Esophagus (tissue), 2 donors: ENCODE results near the gene MSI2. TPM values are rescaled to one million over a fixed set of nuclear protein-coding genes. Genes with fewer than 3 reads are reported as not detected.

Experiments
- H3K27ac ChIP-seq, 2 donors: one replicate each; pipeline ENCODE4 v1.5.1; 2013; ENCODE audit warnings: low read depth in 2 of 2, mild to moderate bottlenecking in 2 of 2, inconsistent platforms in 1 of 2, low read length in 1 of 2, moderate library complexity in 1 of 2
- H3K27me3 ChIP-seq, 2 donors: one replicate each; pipeline ENCODE4 v1.6.1; 2013; ENCODE audit warnings: low read length in 2 of 2, control low read depth in 1 of 2, mild to moderate bottlenecking in 1 of 2; ENCODE audit not compliant: insufficient read depth in 2 of 2, control insufficient read depth in 1 of 2
- H3K36me3 ChIP-seq, 2 donors: one replicate each; pipeline ENCODE4 v1.6.1; 2013; ENCODE audit warnings: low read length in 1 of 2; ENCODE audit not compliant: control insufficient read depth in 2 of 2, insufficient read depth in 2 of 2
- H3K4me1 ChIP-seq, 2 donors: one replicate each; pipeline ENCODE4 v1.6.1; 2013; ENCODE audit warnings: low read length in 1 of 2; ENCODE audit not compliant: control insufficient read depth in 2 of 2, insufficient read depth in 2 of 2
- H3K4me3 ChIP-seq, 2 donors: one replicate each; pipeline ENCODE4 v1.5.1; 2013; ENCODE audit warnings: low read length in 2 of 2, mild to moderate bottlenecking in 2 of 2, low read depth in 1 of 2, moderate library complexity in 1 of 2
- H3K9me3 ChIP-seq, 2 donors: one replicate each; pipeline ENCODE4 v1.6.1; 2013; ENCODE audit warnings: mild to moderate bottlenecking in 2 of 2, low read depth in 1 of 2, low read length in 1 of 2, moderate library complexity in 1 of 2; ENCODE audit not compliant: control insufficient read depth in 2 of 2, insufficient read depth in 1 of 2
- whole genome bisulfite sequencing, 2 donors: extraction: QIAGEN DNeasy Blood & Tissue Kit; methylation state at CpG; one replicate each; pipeline ENCODE4 v1.1.7; 2013; 5-methylcytosine and 5-hydroxymethylcytosine counted together
- polyA plus RNA-seq, 2 donors: library from polyadenylated mRNA; stranded (reverse); fragments of 200-250 nt; gene quantifications; one replicate each; pipeline ENCODE4 v1.2.3, GENCODE V29; 2013
- donor health status: healthy with polysubstance abuse.
- donor health status: Bipolar disorder and iron deficiency.

Gene MSI2
- polyA plus RNA-seq, 2 donors: 7.8 to 8.2 TPM

DNA sequence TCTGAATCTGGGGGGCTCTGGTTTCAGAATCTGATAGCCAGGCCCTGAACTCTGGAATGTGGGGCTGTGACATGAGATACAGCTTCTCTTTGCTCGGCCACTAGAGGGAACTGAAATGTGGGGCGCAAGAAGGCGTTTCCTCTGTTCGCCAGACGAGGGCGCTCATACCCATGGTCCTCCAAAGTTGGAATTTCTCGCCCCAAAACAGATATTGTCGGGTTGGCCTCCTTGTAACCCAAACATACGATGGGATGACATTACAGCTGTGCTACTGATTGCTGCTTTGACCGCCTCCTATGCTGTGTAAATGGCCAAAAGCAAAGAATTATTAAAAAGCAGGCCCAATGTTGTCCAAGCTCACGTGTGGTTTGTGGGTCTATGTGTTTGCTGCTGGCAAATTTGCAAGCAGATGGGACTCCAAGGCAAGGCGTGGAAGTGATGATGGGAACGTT lies 13.1 kb upstream of the MSI2 start:
- 16 to 19% methylated on average over 13 of the region's 13 CpGs for WGBS, 2 donors
- no peaks in the 10 kb centered on the region for H3K9me3 ChIP-seq

DNA sequence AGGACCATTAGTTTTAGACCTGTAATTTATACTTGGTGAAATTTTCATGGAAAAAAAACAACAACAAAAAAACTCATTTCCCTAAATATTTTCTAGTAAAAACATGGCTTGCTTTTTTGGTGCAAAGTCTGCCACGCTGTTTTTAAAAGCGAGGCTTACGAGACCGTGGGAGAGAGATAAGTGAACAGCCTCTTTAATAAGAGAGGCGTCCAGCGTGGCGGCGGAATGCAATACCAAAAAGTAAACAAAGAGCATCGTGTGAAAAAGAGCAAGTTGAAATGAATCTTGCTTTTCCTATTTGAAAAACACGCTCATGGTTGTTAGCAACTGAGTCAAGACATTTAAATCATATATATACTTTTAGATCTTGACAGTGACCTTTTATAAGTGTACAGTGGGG lies 10.5 kb upstream of the MSI2 start:
- H3K36me3 ChIP-seq: no peaks in the 10 kb centered on the region
- H3K9me3 ChIP-seq: no peaks in the 10 kb centered on the region
- no peak overlapping the region for H3K27ac ChIP-seq
- 78 to 84% methylated on average over 10 of the region's 10 CpGs for WGBS, 2 donors
- no peaks in the 10 kb centered on the region for H3K27me3 ChIP-seq
- H3K4me3 ChIP-seq: no peak overlapping the region
- H3K4me1 ChIP-seq: no peaks in the 10 kb centered on the region

More for the DNA sequence above, 13.1 kb upstream of the MSI2 start:
- Histone ChIP-seq H3K27me3 (no peaks in the 10 kb centered on the region), H3K36me3 (no peaks in the 10 kb centered on the region), H3K27ac (no peak overlapping the region), H3K4me1 (no peaks in the 10 kb centered on the region), H3K4me3 (no peak overlapping the region)

- WGBS, 2 donors: 96 to 99% methylated on average over 3 of the region's 3 CpGs
- Histone ChIP-seq H3K27ac (no peak overlapping the region), H3K4me1 (no peaks in the 10 kb centered on the region), H3K36me3 (no peaks in the 10 kb centered on the region), H3K27me3 (no peaks in the 10 kb centered on the region), H3K4me3 (no peak overlapping the region), H3K9me3 (no peaks in the 10 kb centered on the region)
Measured at GRCh38 chr17:57246257-57246656, 10.1 kb upstream of the MSI2 start.

GRCh38 chr17:57247261-57247660 lies 9.1 kb upstream of the MSI2 start:
- Histone ChIP-seq H3K36me3 (no peaks in the 10 kb centered on the region), H3K27ac (no peak overlapping the region), H3K27me3 (no peaks in the 10 kb centered on the region), H3K4me1 (no peaks in the 10 kb centered on the region), H3K4me3 (no peak overlapping the region), H3K9me3 (no peaks in the 10 kb centered on the region)
- WGBS, 2 donors: 93 to 94% methylated on average over 6 of the region's 6 CpGs

GRCh38 chr17:57247913-57248312 lies 8.4 kb upstream of the MSI2 start:
- H3K4me3 ChIP-seq: no peak overlapping the region
- 66 to 72% methylated on average over 2 of the region's 2 CpGs for WGBS, 2 donors

DNA sequence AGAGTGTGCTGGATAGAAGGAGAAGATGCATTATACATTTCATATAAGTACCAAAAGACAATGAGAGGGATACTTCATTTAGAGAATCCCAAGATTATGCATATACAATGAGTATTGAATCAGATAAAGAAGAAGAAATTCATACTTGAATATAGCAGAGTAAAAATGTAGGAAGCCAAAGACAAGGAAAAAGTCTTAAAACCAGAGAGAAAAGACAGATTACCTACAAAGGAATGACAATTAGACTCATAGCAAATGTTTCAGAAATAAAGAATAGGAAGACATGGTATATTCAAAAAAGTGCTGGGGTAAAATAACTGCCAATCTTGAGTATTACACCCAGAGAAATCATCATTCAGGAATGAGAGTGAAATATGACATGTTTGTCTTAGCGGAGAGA lies 6.8 kb upstream of the MSI2 start:
- Histone ChIP-seq H3K27me3 (no peaks in the 10 kb centered on the region), H3K36me3 (no peaks in the 10 kb centered on the region), H3K4me1 (no peaks in the 10 kb centered on the region), H3K9me3 (no peaks in the 10 kb centered on the region), H3K27ac (no peak overlapping the region), H3K4me3 (no peak overlapping the region)
- 95 to 98% methylated on average over 1 of the region's 1 CpG for WGBS, 2 donors

More at GRCh38 chr17:57247913-57248312, 8.4 kb upstream of the MSI2 start:
- no peaks in the 10 kb centered on the region for H3K27me3 ChIP-seq
- no peaks in the 10 kb centered on the region for H3K4me1 ChIP-seq
- H3K9me3 ChIP-seq: no peaks in the 10 kb centered on the region
- no peak overlapping the region for H3K27ac ChIP-seq
- no peaks in the 10 kb centered on the region for H3K36me3 ChIP-seq

DNA sequence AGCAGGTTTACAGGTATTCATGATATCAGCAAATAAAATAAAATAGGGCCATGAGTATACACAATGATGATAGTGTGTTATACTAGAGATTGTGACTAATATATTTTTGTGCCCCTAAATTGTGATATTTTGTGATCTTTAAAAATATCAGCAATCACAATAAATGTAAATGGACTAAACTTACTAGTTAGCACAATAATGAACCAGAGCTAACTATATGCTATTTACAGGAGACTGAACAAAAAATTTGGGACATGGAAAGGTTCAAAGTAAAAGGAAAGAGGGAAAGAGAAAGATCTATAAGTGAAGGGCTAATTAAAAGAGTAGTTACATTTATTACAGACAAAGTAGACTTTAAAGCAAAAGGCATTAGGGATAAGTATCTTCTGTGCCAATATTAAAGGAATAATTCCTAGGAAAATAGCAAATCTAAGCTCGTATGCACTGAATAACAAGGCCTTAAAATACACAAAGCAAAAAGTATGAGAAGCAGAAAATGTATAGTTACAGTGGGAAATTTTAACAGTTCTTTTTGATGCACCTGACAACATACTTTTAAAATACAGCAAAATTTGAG lies 5.0 kb upstream of the MSI2 start:
- WGBS, 2 donors: 98 to 100% methylated on average over 1 of the region's 1 CpG
- Histone ChIP-seq H3K4me1 (no peaks in the 10 kb centered on the region), H3K9me3 (no peaks in the 10 kb centered on the region), H3K4me3 (no peak overlapping the region), H3K27ac (no peak overlapping the region), H3K27me3 (no peaks in the 10 kb centered on the region), H3K36me3 (no peaks in the 10 kb centered on the region)

DNA sequence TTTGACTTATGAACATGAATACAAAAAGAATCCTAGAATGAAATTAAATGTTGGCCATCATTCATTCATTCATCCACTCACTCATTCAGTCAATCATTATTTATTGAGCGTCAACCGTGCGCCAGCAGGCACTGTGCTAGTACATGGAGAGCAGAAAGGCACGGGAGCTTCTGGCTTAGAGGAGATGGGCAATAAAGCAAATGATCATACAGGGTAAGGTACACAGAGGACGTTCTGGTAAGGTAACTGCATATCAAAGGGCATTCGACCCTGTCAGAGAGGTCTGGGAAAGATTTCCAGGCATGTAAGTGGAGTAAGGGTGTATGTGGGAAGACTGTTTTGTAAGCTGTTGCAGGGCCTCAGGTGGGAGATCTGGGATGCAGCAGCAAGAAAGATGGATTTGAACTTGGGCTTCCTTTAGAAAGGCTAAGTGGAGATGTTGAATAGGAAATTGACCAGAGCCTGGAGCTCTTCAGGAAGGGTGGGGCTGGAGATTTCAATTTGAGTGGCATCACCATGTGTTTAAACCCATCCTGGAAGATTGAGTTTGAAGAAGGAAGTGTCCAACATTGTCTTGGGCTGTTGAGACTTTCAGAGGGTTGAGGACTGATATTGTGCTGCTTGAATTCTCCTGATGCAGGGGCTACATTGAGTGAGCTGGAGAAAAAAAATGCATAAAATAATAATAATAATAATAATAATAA lies 2.8 kb upstream of the MSI2 start:
- H3K4me1 ChIP-seq: peaks cover 1% of the 10 kb centered on the region in 2 donors
- no peak overlapping the region for H3K4me3 ChIP-seq
- H3K27me3 ChIP-seq: no peaks in the 10 kb centered on the region
- H3K9me3 ChIP-seq: no peaks in the 10 kb centered on the region
- no peak overlapping the region for H3K27ac ChIP-seq
- no peaks in the 10 kb centered on the region for H3K36me3 ChIP-seq
- WGBS, 2 donors: 59 to 70% methylated on average over 6 of the region's 6 CpGs

DNA sequence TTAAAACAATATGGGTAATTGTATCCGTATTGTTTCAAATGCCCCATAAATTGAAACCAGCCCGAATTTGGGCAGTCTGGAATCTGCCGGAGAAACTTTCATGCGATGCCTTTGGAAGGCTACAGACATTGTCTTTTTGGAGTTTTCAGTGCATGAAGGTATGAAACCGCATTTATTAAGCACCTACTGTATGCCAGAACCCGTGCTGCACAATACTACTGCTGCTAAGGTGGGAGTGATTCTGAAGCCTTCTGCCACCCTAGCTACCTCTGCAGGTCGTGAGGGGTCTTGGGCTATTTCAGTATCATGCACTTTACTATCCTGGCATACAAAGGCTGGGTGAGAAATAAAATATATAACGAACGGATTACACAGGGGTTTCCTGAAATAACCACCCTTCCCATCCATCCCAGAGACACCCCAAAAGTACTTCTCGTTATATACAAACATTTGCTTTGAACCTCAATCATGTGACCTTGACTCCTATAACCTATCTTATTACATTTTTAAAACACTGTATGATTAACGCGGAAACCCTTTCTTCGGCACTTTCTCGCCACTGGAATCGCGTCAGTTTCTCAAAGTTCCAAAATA lies 1.0 kb upstream of the MSI2 start:
- 25 to 27% methylated on average over 16 of the region's 16 CpGs for WGBS, 2 donors

More for the DNA sequence above, 1.0 kb upstream of the MSI2 start:
- H3K27ac ChIP-seq: peak overlapping the region; percentile 86 to 90
- peak overlapping the region; percentile 73 to 84 for H3K4me3 ChIP-seq
- H3K36me3 ChIP-seq: no peaks in the 10 kb centered on the region
- H3K4me1 ChIP-seq: peaks cover 3% of the 10 kb centered on the region in 2 donors
- H3K9me3 ChIP-seq: no peaks in the 10 kb centered on the region
- no peaks in the 10 kb centered on the region for H3K27me3 ChIP-seq
